Gastroesophageal sphincter (tissue), 3 donors: ENCODE data around the gene COL19A1.

ENCODE experiments used
- POLR2AphosphoS5 ChIP-seq: sonication (generic); formaldehyde crosslinking; IDR thresholded peaks from one replicate; pipeline ENCODE4 v1.6.1; 2017; ENCODE audit warnings: antibody characterized with exemption
- TF ChIP-seq, protein P1 (sequence below), 4 experiments: fragments of 200-600 bp in 2 of 4; fragments of 450-650 bp in 2 of 4; sonication (generic) in 1 of 4; IDR thresholded peaks; one replicate each; pipeline ENCODE4 v1.5.1; 2017 to 2019; ENCODE audit warnings: antibody characterized with exemption in 4 of 4, mild to moderate bottlenecking in 2 of 4, moderate library complexity in 2 of 4

DNA sequence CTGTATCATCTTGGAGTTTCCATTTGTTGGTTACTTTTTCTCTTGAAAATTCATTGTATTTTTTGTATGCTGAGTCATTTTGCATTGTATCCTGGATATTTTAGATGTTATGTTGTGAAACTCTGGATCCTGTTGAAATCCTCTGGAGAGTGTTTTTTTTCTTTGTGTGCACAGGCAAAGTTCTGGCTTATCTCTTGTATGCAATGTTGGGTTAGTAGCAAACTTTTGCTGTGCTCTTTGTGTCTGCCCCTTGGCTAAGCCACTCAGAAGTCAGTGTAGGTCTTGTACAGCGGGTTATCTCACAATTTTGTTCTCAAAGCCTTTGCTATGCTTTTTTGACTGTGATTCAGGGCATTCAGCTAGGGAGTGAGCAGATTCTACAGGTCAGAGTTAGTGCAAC, 40.5 kb upstream of the COL19A1 start:
- no peak for TF ChIP-seq POLR2AphosphoS5
- TF ChIP-seq, protein P1, sequence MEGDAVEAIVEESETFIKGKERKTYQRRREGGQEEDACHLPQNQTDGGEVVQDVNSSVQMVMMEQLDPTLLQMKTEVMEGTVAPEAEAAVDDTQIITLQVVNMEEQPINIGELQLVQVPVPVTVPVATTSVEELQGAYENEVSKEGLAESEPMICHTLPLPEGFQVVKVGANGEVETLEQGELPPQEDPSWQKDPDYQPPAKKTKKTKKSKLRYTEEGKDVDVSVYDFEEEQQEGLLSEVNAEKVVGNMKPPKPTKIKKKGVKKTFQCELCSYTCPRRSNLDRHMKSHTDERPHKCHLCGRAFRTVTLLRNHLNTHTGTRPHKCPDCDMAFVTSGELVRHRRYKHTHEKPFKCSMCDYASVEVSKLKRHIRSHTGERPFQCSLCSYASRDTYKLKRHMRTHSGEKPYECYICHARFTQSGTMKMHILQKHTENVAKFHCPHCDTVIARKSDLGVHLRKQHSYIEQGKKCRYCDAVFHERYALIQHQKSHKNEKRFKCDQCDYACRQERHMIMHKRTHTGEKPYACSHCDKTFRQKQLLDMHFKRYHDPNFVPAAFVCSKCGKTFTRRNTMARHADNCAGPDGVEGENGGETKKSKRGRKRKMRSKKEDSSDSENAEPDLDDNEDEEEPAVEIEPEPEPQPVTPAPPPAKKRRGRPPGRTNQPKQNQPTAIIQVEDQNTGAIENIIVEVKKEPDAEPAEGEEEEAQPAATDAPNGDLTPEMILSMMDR (IDR thresholded peaks at IDR 0.05), result no peak
